Renal pelvis (tissue), 4 donors: ENCODE results near the gene UPF3A. TPM values are rescaled to one million over a fixed set of nuclear protein-coding genes. Genes with fewer than 3 reads are reported as not detected.
"Not testable (repeated sequence)": the region's sequence is repeated elsewhere in the genome, so short reads cannot be mapped to it uniquely, and the experiment has no call there.

Experiments used
- DNase-seq: peaks from one replicate; pipeline ENCODE4 v3.0.0-alpha.2; 2013
- polyA plus RNA-seq, 3 donors: library from polyadenylated mRNA; unstranded; fragments of 120-200 nt; gene quantifications; one replicate each; pipeline ENCODE4 v1.2.1, GENCODE V29; 2013; ENCODE audit not compliant: insufficient read length in 3 of 3

Gene UPF3A
- polyA plus RNA-seq, 3 donors = 94.7 to 171 (median 150) TPM

GRCh38 chr13:114328595-114328994 is 47.2 kb downstream of the UPF3A start:
- DNase-seq = no peak

- no peak for DNase-seq
Measured at GRCh38 chr13:114330086-114330485, 48.7 kb downstream of the UPF3A start.

GRCh38 chr13:114333881-114334280 is 52.5 kb downstream of the UPF3A start:
- not testable (repeated sequence) for DNase-seq

- no peak for DNase-seq
Measured at GRCh38 chr13:114334305-114335053, 53.1 kb downstream of the UPF3A start.

GRCh38 chr13:114336457-114336856 is 55.1 kb downstream of the UPF3A start:
- not testable (repeated sequence) for DNase-seq

- no peak for DNase-seq
Measured at GRCh38 chr13:114338959-114339358, 57.6 kb downstream of the UPF3A start.

GRCh38 chr13:114339857-114340534 is 58.6 kb downstream of the UPF3A start:
- DNase-seq = no peak

GRCh38 chr13:114341003-114341777 is 59.8 kb downstream of the UPF3A start:
- no peak for DNase-seq

GRCh38 chr13:114347256-114347655 is 65.9 kb downstream of the UPF3A start:
- DNase-seq = not testable (repeated sequence)

GRCh38 chr13:114352763-114353162 is 71.4 kb downstream of the UPF3A start:
- not testable (repeated sequence) for DNase-seq

- DNase-seq = not testable (repeated sequence)
Measured at GRCh38 chr13:114353382-114353781, 72.0 kb downstream of the UPF3A start.

Other genes starting within 250 kb of the UPF3A start
- gene RASA3, start 149.0 kb upstream of the UPF3A start, polyA plus RNA-seq = 10 to 100 TPM; 11.3 to 13.4 (median 12.1) TPM
- not detected for gene CFAP97D2, start 102.3 kb upstream of the UPF3A start, polyA plus RNA-seq
- gene CDC16, start 46.7 kb upstream of the UPF3A start, polyA plus RNA-seq = 100 to 1,000 TPM; 104 to 127 (median 125) TPM
- 10 to 100 TPM; 31.1 to 34.8 (median 32.4) TPM for gene CHAMP1, start 32.9 kb downstream of the UPF3A start, polyA plus RNA-seq